ENCODE results near the gene MAP2K4.

The MAP2K4 gene

DNA sequence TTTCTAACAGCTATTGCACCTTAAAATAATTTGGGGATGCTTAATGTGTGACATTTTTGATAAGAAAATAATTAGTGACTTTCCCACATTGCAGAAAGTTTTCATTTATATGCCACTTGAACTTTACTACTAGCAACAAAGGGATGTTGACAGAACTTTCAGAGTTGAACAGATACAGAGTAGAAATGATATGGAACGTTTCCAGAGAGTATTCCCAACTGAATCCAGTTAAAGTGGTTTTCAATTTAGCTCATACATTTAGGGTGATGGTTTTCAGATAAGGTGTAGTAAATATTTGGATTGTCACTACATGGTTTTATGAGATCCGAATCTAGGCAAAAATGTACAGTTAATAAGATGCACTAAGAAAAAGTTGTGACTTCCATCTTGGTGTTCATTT, 17.3 kb downstream of the MAP2K4 start:
- DNase-seq (ENCODE audit: low read depth in 2 of 2) = no peak

DNA sequence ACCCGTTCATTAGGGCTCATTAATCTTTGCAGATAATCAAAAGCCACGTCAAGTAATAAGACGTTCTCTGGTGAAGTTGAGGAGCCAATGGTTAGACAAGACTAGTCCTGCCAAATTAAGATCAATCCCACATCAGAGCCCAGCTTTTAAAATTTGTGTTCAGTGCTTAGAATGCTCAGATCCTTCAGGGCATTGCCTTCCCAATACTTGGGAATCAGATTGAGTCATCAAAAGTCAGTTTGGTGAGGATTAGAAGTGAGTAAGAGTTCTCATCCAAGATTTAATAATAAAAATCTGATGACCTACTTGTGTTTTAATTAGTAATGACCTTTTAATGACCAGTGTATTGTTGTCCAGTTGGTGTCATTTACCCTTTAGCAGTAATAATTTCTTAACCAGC, 19.8 kb downstream of the MAP2K4 start:
- DNase-seq (ENCODE audit: low read depth in 2 of 2) = no peak

DNA sequence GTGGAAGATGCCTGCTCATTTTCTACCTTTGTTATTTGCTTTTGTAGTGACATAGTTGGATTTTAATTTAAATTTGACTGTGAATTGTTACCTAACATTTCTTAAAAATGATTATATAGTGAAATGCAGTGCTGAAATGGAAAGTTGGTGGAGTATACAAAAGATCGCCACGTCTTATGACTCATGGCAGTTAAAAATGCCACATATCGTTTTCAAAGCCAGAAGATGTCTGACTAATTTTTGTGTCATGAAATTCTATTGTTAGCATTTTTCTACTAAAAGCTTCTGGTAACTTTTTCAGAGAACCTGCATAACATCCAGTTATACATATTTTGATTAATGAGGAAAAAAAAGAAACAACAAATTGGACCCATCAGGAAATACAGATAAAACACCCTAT, 20.6 kb downstream of the MAP2K4 start:
- no peak for DNase-seq (ENCODE audit: low read depth in 2 of 2)

DNA sequence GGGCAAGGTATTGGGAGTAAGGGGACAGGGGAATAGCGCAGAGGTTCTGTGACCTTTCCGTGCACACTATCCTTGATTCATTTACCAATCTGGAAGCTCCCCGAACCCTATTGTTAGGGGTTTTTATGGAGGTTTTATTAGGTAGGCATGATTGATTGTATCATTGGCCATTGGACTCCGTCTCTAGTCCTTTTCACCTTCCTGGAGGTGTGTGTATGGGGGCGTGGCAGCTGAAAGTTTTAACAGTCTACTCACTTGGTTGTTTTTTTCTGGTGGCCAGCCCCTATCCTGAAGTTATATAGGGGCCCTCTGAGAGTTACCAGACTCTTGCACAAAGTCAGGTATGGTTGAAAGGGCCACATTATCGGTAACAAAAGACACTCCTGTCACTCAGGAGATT, 23.0 kb downstream of the MAP2K4 start:
- no peak for DNase-seq (ENCODE audit: low read depth in 2 of 2)

DNA sequence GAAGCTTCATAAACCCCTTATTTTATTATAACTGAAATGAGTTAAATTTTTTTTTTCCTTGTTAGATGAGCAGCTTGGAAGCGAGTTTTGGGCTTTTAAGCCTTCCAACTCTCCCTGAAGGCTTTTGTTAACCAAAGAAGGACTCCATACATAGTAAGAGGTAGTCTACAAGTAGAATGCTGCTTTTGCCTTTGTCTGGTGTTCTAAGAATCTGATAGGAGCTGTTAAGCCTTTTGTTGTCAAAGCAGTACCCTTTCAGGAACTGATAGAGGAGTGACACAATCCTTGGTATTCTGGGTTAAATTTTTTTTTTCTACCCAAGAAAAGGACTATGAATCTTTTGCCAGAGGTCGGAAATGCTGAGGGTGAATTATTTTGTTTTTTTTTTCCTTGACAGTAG, 26.1 kb downstream of the MAP2K4 start:
- DNase-seq (ENCODE audit: low read depth in 2 of 2) = no peak

DNA sequence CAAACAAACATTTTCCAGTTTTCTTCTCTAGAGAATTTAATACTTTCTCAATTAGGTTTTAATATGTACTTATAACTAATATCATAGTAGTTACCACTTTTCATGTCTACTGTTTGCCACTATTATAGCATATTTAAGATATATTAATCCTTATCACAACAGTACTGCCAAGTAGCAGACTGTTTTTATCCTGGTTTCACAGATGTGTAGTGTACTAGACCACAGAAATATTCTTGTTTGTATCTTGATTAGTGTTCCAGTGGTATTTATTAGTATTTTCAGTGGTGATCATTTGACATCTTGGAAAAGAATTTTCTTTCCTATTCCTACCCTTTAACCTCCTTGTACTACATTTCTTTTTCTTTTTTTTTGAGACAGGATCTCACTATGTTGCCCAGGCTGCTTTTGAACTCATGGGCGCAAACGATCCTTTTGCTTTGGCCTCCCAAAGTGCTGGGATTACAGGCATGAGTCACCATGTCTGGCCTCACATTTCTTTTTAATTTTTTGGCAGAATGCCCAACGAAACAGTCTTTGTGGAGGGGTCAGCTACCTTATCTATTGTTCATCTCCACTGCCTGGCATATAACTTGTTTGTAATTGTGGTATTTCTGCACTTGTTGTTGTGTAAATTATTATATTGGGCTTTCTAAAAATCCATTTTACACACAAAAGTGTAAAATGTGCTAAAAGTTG, 27.2 kb downstream of the MAP2K4 start:
- no peak for DNase-seq (ENCODE audit: low read depth in 2 of 2)

DNA sequence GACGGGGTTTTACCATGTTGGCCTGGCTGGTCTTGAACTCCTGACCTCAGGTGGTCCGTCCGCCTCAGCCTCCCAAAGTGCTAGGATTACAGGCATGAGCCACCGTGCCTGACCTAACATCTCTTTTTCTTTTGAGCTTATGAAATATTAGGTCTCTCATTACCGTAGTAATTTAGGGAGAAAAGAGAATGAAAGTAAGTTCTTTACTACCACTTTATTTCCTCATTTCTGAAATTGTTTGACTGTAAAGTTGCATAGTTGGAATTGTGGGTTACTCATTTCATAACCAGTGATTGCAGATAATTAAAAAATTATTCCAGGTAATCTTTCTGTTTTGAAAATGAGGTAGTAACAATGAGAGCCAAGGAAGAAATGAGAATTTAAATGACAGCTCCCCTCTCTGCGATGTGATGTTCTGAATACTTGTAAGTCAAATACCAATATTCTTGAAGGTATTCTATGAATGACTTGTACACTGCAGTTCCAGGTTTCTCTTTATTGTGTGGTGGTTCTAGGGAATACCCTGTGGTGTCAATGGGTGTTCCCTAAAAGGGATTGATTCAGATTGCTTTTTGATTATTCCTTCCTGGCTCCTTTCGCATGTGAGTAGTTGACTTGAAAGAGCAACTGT, 28.3 kb downstream of the MAP2K4 start:
- DNase-seq (ENCODE audit: low read depth in 2 of 2) = no peak

DNA sequence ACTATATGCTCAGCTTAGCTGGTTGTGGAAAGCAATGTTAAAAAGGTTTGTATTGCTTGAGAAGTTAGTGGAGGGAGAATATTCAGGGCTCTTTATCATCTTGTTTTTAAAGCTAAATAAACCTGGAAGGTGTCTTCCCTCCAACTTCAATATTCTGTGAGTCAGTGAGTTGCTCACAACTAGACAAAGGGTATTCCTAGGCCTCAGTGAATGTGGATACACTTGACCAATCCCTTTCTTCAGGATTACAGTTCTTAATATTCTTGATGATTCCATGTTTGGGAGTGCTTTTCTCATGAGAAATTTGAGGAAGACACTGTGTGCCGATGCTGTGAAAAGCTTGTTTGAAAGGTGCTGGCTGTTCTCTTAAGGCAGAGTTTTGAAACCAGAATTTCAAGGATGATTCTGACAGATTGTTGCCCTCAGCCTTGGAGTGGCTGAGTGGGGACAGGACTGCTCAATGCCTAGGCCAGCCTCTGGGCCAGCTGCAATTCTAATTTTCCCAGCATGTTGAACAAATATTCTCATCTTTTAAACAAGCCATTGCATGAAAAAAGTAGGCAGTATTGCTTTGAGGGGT, 30.1 kb downstream of the MAP2K4 start:
- no peak for DNase-seq (ENCODE audit: low read depth in 2 of 2)

DNA sequence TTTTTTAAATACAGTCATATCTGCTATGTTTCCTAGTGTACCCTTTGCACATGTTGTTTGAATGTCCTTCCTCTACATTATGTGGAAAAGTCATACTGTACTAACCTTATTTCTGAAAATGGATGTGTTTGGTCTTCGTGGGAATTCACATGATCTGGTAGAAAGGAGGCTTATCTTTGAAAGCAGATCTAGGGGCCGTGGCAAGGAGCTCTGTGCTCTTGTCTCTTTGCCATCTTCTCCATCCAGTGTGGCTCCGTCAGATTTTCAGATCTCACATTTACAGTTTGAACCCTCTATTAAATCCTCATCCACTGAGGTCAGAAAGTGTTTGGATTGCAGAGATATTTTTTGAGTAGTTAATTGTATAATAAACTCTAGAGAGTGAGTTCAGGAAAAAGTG, 32.9 kb downstream of the MAP2K4 start:
- DNase-seq (ENCODE audit: low read depth in 2 of 2) = no peak

DNA sequence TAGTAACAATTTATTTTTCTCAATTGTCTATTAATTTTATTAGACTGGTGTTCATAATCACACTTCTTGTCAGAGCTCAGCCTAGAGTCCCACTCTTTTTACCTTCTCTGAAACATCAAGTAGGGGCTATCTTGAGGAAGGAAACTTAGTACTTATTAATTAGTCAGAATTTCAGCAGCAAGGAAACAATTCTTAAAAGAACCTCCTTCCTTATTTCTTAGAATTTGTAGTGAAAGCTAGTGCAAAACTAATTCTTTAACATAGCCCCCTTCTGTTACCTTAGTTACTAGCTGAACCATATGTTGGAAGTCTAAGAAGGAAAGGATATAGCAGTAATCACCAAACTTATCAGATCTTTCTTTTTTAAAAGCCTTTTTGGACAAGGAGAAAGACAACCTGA, 35.2 kb downstream of the MAP2K4 start:
- DNase-seq (ENCODE audit: low read depth in 2 of 2) = no peak

DNA sequence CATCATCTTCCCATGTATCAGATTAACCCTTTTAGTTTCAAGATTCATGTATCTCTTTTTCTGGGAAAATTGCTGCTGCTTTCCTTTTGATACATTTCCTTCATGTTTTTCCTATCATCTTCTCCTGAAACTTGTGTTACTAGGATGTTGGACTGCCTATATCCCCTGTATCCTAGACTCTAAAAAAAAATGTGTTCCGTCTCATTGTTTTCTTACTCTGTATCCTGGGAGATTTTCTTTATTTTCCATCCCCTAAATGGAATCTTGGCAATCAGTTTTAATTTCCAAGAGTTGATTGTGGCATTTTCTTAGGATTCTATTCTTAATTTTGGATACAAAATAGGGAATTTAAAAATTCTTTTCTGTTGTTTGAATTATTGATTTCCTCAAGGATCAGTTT, 36.8 kb downstream of the MAP2K4 start:
- no peak for DNase-seq (ENCODE audit: low read depth in 2 of 2)

DNA sequence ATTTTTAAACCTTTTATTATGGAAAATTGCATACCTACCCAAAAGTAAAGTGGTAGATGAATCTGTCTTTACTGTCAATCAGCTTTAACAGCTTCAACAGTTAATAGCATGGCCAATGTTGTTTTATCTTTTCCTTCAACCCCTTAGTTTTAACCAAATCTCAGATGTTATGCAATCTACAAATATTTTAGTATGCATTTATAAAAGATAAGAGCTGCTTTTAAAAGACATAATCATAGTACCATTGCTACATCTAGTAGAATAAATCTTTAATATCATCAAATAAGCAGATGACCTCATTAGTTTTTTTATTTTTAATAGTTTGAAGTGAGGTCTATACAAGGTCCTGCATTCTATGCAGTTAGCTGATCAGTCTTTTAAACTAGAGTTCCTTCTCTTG, 37.9 kb downstream of the MAP2K4 start:
- DNase-seq (ENCODE audit: low read depth in 2 of 2) = no peak

DNA sequence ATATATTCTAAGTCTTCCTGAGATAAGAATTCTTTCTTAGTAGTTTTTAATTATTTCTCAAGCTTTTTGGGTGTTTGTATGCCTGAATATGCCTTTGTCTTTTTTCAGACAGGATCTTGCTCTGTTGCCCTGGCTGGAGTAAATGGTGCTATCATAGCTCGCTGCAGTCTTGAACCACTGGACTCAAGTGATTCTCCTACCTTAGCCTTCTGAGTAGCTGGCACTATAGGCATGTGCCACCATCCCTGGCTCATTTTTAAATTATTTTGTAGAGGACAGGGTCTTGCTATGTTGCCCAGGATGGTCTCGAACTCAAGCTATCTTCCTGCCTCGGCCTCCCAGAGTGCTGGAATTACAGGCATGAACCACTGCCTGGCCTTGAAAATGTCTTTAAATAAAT, 41.6 kb downstream of the MAP2K4 start:
- DNase-seq (ENCODE audit: low read depth in 2 of 2) = no peak

DNA sequence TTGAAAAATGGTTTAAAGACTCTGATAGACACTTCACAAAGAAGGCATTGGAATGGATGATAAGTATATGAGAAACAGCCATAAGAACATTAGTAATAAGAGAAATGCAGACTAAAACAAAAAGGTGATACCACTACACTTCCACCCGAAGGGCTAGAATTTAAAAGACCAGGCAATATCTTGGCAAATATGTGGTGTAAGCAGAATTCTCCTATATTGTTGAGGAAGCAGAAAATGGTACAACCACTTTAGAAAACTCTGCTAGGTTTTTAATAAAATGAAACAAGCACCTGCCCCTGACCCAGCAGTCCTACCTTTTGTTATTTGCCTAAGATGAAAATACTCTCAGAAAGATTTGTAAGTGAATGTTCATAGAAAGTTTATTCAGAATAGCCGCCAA, 43.7 kb downstream of the MAP2K4 start:
- no peak for DNase-seq (ENCODE audit: low read depth in 2 of 2)

DNA sequence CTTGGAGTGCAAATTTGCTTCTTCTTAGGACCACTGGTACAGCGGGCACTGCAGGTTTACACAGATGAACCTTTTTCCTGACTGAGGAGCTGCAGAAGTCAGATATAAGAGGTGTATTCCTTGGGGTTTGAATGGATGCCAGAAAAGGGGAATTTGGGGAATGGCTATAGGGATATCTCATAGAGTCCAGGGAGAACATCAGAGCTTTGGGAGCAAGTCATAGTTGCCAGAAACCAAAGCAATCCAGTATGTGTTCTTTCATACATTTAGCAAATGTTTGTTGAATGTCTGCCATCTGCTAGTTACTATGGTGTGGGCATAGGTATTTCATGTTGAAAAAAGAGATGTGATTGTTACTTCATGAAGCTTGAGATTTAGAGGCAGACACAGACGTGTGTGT, 46.8 kb downstream of the MAP2K4 start:
- no peak for DNase-seq (ENCODE audit: low read depth in 2 of 2)

DNA sequence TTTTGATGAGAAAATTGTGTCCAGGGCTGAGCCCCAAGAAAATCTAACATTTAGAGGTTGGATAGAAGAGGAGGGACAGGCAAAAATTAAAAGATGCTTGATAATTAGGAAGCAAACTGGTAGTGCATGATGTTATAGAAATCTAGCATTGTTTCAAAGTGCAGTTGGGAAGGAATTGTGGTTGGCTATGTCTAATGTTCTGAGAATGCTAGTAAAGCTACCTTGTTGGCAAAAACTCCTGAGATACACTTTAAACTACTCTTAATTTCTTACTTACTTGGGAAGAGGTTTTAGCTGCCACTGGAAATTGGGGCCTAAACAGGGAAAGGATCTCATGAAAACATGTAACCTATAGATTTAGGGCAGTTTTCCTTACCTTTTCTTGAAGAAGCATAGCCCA, 48.3 kb downstream of the MAP2K4 start:
- DNase-seq (ENCODE audit: low read depth in 2 of 2) = no peak

DNA sequence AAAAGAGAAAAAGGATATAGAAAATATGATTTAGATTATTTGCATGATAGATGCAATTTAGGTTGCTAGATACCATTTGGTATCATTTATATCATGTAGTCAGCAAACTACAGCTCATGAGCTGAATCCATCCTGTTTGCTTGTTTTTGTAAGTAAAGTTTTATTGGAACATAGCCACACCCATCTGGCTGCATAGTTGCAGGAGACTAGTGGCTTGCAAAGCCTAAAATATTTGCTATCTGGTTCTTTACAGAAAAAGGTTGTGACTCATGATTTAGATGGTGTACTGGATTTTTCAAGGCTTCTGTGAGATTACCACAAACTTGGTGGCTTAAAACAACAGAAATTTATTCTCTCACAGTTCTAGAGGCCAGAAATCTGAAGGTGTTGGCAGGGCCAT, 49.9 kb downstream of the MAP2K4 start:
- DNase-seq (ENCODE audit: low read depth in 2 of 2) = no peak

DNA sequence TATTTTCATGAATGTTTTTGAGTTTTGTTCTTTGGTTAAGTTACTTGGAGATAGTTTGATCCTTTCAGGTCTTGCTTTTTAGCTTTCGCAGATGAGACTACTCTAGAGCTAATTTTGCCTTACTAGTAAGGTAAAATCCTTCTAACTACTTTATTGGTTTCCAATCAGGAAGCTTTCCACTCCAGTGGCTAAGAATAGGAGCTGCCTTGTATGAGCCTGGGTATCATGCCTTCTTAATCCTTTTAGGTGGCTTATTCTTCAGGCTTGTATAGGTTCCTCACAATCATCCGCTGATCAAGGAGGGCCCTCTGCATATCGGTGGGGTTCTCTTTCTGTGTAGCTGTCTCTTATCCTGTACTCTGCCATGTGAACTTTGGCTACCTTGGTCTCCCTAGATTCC, 53.7 kb downstream of the MAP2K4 start:
- no peak for DNase-seq (ENCODE audit: low read depth in 2 of 2)

DNA sequence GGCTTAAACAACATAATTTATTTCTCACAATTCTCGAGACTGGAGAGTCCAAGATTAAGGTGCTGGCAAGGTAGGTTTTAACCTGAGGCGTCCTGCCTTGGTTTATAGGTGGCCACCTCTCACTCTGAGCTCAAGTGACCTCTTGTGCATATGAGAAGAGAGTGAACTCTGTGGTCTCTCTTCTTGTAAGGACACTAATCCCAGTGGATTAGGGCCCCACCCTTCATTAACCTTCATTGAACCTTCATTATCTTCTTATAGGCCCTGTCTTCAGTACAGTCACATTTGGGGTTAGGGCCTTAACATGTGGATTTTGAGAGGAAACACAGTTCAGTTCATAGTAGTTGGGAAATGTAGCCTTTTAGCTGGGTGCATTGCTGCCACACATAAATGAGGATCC, 57.1 kb downstream of the MAP2K4 start:
- no peak for DNase-seq (ENCODE audit: low read depth in 2 of 2)

DNA sequence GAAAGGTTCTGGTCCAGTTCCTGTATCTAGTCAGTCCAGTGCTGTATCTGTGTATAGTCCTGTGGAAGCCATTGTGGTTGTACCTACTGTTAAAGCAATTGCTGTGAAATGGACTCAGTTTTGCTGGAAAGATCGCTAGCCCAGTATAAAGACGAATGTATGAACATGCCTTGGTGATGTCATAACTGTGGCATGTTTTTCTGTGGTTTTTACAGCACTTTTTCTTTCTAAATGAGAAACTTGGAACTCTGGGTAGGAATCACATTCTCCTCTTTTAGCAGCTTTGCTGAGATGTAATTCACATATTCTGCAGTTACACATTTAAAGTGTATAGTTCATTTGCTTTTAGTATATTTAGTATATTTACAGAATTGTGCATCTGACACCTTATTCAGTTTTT, 58.1 kb downstream of the MAP2K4 start:
- no peak for DNase-seq (ENCODE audit: low read depth in 2 of 2)

DNA sequence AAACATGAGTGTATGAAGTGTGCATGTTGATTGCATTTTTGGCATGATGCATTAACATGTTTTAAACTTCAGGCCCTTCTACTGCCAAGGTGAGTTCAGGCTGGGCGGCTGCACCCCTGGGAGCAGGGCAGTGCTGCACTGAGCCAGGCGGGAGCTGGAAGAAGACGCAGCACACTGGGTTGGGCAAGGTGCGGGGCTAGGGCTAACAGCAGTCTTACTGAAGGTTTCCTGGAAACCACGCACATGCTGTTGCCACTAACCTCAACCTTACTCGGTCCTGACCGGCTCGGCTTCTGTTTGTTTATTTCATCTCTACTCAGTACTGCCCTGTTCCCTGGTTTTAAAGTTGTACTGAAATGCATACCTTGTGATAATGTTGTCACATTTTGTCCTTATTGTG, 61.0 kb downstream of the MAP2K4 start:
- DNase-seq (ENCODE audit: low read depth in 2 of 2) = no peak

DNA sequence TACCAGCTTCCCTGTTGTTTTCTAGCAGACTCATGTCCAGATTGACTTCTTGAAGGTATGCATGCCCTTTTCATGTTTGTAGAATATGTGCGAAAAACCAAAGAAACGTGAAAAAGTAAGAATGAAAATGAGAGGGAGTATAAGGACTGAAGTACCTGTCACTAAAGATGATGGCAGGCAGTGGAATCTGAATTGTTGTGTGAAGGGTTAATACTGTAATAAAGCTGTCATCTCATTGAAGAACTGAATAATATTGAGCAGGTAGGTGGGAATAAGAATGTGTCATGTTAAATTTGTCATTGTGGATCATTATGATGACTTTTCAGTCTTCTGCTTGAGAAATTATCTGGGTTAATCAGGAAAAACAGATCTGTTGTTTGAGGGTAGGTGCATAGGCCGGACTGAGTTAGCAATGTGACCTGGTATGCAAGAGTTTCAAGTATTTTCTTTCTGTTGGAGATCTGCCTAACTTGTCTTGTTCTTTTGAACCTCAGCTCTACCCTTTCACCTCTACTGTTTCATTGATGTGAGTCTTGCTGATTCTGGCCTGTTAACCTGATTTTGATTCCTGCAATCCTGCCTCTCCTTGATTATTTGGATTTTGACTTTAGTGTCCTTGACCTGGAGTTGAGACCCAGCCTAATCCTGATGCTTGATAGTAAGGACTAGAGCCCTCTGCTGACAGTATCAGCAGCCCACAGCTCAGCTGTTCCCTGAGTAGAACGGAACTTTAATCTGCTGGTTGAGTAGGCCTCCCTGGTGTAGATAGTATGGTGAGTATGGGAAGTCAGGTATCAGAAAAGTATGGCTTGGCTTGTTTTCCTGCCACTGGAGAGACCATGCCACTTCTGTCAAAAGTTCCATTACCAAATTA, 64.6 kb downstream of the MAP2K4 start:
- DNase-seq (ENCODE audit: low read depth in 2 of 2) = no peak

DNA sequence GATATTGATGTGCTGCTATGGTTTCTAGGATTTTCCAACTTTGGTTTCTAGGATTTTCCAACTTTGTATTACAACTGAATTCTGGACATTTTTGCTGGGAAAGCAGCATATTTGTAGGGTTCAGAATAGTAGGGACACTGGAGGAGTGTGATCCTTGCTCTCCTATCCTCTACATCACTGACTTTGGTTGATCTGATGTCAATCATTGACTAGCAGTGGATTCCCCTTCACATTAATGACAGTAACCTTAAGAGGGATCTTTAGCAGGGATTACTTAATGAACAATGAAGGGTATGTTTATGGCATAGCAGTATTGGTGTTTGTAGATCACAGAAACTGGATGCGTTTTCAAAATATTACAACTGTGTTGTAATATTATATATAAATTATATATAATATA, 67.4 kb downstream of the MAP2K4 start:
- DNase-seq (ENCODE audit: low read depth in 2 of 2) = no peak
